Uterus (tissue), 2 donors: Measurements from ENCODE around the gene RNF214.

Experiments
- CTCF ChIP-seq, 4 experiments: fragments of 200-600 bp in 2 of 4; fragments of 450-650 bp in 2 of 4; sonication (generic) in 2 of 4; IDR thresholded peaks; one replicate each; pipeline ENCODE4 v1.5.1; 2016 to 2019; ENCODE audit warnings: antibody characterized with exemption in 4 of 4, mild to moderate bottlenecking in 2 of 4, moderate library complexity in 1 of 4
- POLR2A ChIP-seq, 2 donors: fragments of 450-650 bp; IDR thresholded peaks; one replicate each; pipeline ENCODE4 v1.6.1; 2016; ENCODE audit warnings: antibody characterized with exemption in 2 of 2, mild to moderate bottlenecking in 1 of 2, moderate library complexity in 1 of 2

- TF ChIP-seq CTCF (IDR thresholded peaks at IDR 0.05) (peak; percentile 75 to 93 (median 86)), POLR2A (IDR thresholded peaks at IDR 0.05) (no peak)
Measured at GRCh38 chr11:117226388-117227385, 5.8 kb upstream of the RNF214 start.
